ENCODE data around the gene SLC5A2.

GRCh38 chr16:31489298-31489564, 6.3 kb downstream of the SLC5A2 start:
- TF ChIP-seq POLR2AphosphoS5 (IDR thresholded peaks at IDR 0.05; ENCODE audit: low read depth, low read length) (no peak), POLR2A (IDR thresholded peaks at IDR 0.05; ENCODE audit: low read depth, low read length) (no peak), TAF1 (IDR thresholded peaks at IDR 0.05; ENCODE audit: low read depth, low read length) (no peak), SPI1 (IDR thresholded peaks at IDR 0.05; ENCODE audit: low read depth, low read length) (no peak), POU2F2 (IDR thresholded peaks at IDR 0.05; ENCODE audit: low read depth, low read length) (no peak), PAX5 (IDR thresholded peaks at IDR 0.05; ENCODE audit: insufficient read depth, low read length, severe bottlenecking) (no peak)
